GM23338 (cell line): Measurements from ENCODE around the gene SYNGR4. TPM values are rescaled to one million over a fixed set of nuclear protein-coding genes. Genes with fewer than 3 reads are reported as not detected.

Experiments used
- ATAC-seq: fragments of 200-7000 bp; cut with Tn5 transposase; 3 replicates; pipeline ENCODE4 v1.9.1; 2020
- DNase-seq: peaks from one replicate; pipeline ENCODE4 v3.0.0-alpha.2; 2015; ENCODE audit warnings: low spot score
- H2AFZ ChIP-seq: fragments of 200-600 bp; sonication (generic); 2 replicates; pipeline ENCODE4 v1.8.0; 2016; ENCODE audit warnings: antibody characterized with exemption, mild to moderate bottlenecking, moderate library complexity
- H3F3A ChIP-seq: fragments of 200-600 bp; sonication (generic); replicated peaks from 2 replicates; pipeline ENCODE4 v1.8.0; 2017; ENCODE audit warnings: antibody characterized with exemption, mixed run types, low read depth
- H3K27ac ChIP-seq: fragments of 200-600 bp; sonication (generic); 2 replicates; pipeline ENCODE4 v1.6.1; 2016; ENCODE audit warnings: low read depth
- H3K27me3 ChIP-seq: fragments of 200-600 bp; sonication (generic); 2 replicates; pipeline ENCODE4 v1.8.0; 2016; ENCODE audit warnings: mild to moderate bottlenecking, mixed run types, moderate library complexity; ENCODE audit not compliant: insufficient read depth
- H3K36me3 ChIP-seq: fragments of 200-600 bp; sonication (generic); 2 replicates; pipeline ENCODE4 v1.8.0; 2016; ENCODE audit warnings: mild to moderate bottlenecking; ENCODE audit not compliant: insufficient read depth
- H3K4me1 ChIP-seq: fragments of 200-600 bp; sonication (generic); 2 replicates; pipeline ENCODE4 v1.8.0; 2016; ENCODE audit warnings: mild to moderate bottlenecking, moderate library complexity; ENCODE audit not compliant: insufficient read depth
- H3K4me2 ChIP-seq: fragments of 200-600 bp; sonication (generic); 2 replicates; pipeline ENCODE4 v1.7.1; 2017; ENCODE audit warnings: mixed run types
- H3K4me3 ChIP-seq: fragments of 200-600 bp; sonication (generic); 2 replicates; pipeline ENCODE4 v1.6.1; 2016; ENCODE audit warnings: mixed run types
- H3K79me2 ChIP-seq: fragments of 200-600 bp; sonication (generic); replicated peaks from 2 replicates; pipeline ENCODE4 v1.8.0; 2017; ENCODE audit warnings: mild to moderate bottlenecking; ENCODE audit not compliant: insufficient read depth
- H3K9me2 ChIP-seq: fragments of 200-600 bp; sonication (generic); 2 replicates; pipeline ENCODE4 v1.8.0; 2017; ENCODE audit not compliant: insufficient read depth
- H4K20me1 ChIP-seq: fragments of 200-600 bp; sonication (generic); replicated peaks from 2 replicates; pipeline ENCODE4 v1.8.0; 2017; ENCODE audit warnings: mild to moderate bottlenecking; ENCODE audit not compliant: insufficient read depth
- H3K27ac Mint-ChIP-seq: 2 replicates; pipeline ENCODE4 v1.8.0; 2020; ENCODE audit warnings: inconsistent platforms, mild to moderate bottlenecking, moderate library complexity, mixed read lengths
- H3K27me3 Mint-ChIP-seq: 3 replicates; pipeline ENCODE4 v1.8.0; 2022; ENCODE audit warnings: low read depth, mild to moderate bottlenecking, moderate library complexity, mixed read lengths, inconsistent platforms; ENCODE audit not compliant: insufficient read depth, poor library complexity
- H3K36me3 Mint-ChIP-seq: 3 replicates; pipeline ENCODE4 v1.8.0; 2021; ENCODE audit warnings: low read depth, mild to moderate bottlenecking, inconsistent platforms, moderate library complexity, mixed read lengths
- H3K4me1 Mint-ChIP-seq: 3 replicates; pipeline ENCODE4 v1.8.0; 2020; ENCODE audit warnings: mild to moderate bottlenecking, inconsistent platforms, mixed read lengths
- H3K4me3 Mint-ChIP-seq: 3 replicates; pipeline ENCODE4 v1.8.0; 2021; ENCODE audit warnings: moderate library complexity, mild to moderate bottlenecking, inconsistent platforms, mixed read lengths
- H3K9me3 Mint-ChIP-seq: 3 replicates; pipeline ENCODE4 v1.8.0; 2020; ENCODE audit warnings: moderate library complexity, mild to moderate bottlenecking, inconsistent platforms, mixed read lengths
- CREB1 ChIP-seq: fragments of 250-450 bp; sonication (Bioruptor Pico); IDR thresholded peaks from 2 replicates; pipeline ENCODE4 v1.5.0; 2020; ENCODE audit warnings: low read depth, mild to moderate bottlenecking, moderate library complexity
- EZH2 ChIP-seq: fragments of 200-600 bp; sonication (generic); IDR thresholded peaks from one replicate; pipeline ENCODE4 v1.8.0; 2017; ENCODE audit warnings: antibody characterized with exemption, mild to moderate bottlenecking, low read depth; ENCODE audit not compliant: unreplicated experiment
- EZH2phosphoT487 ChIP-seq: fragments of 200-600 bp; sonication (generic); IDR thresholded peaks from one replicate; pipeline ENCODE4 v1.8.1; 2018; ENCODE audit warnings: antibody characterized with exemption; ENCODE audit not compliant: unreplicated experiment
- JUNB ChIP-seq: IDR thresholded peaks from one replicate; pipeline ENCODE4 v1.6.1; 2016; ENCODE audit warnings: antibody characterized with exemption; ENCODE audit not compliant: unreplicated experiment
- NANOG ChIP-seq: IDR thresholded peaks from 2 replicates; pipeline ENCODE4 v1.6.1; 2016; ENCODE audit warnings: antibody characterized with exemption, borderline replicate concordance
- POLR2AphosphoS5 ChIP-seq: IDR thresholded peaks from 2 replicates; pipeline ENCODE4 v1.6.1; 2016; ENCODE audit warnings: antibody characterized with exemption, low read depth
- REST ChIP-seq: IDR thresholded peaks from one replicate; pipeline ENCODE4 v1.6.1; 2018; ENCODE audit warnings: antibody characterized with exemption; ENCODE audit not compliant: unreplicated experiment
- STAT1 ChIP-seq: IDR thresholded peaks from one replicate; pipeline ENCODE4 v1.6.1; 2016; ENCODE audit warnings: antibody characterized with exemption; ENCODE audit not compliant: unreplicated experiment
- ZNF114 ChIP-seq: fragments of 250-450 bp; sonication (Bioruptor Pico); IDR thresholded peaks from 2 replicates; pipeline ENCODE4 v1.5.0; 2020; ENCODE audit warnings: mild to moderate bottlenecking, moderate library complexity
- ZNF331 ChIP-seq: fragments of 250-450 bp; sonication (Bioruptor Pico); IDR thresholded peaks from 2 replicates; pipeline ENCODE4 v1.5.0; 2020; ENCODE audit warnings: low read depth, mild to moderate bottlenecking, moderate library complexity
- polyA plus RNA-seq: library from polyadenylated mRNA; unstranded; fragments of >200 nt; fragmentation: Nextera tagmentation; extraction: Ambion mirVana; gene quantifications from 2 replicates; pipeline ENCODE4 v1.2.1, GENCODE V29; 2016
- total RNA-seq: library from RNA; depleted of rRNA; stranded (reverse); fragments of >200 nt; shearing (Covaris generic); gene quantifications from 2 replicates; pipeline ENCODE4 v1.2.3, GENCODE V29; 2014
- TF ChIP-seq, protein P1 (sequence below), 2 experiments: fragments of 200-600 bp in 1 of 2; sonication (generic) in 1 of 2; conservative IDR thresholded peaks; 2 replicates each; pipeline versions ENCODE4 v1.5.1 to v1.6.1; 2016 to 2017; ENCODE audit warnings: antibody characterized with exemption in 2 of 2, low read depth in 2 of 2, mild to moderate bottlenecking in 2 of 2, moderate library complexity in 1 of 2
- TF ChIP-seq, protein P2 (sequence below): fragments of 250-450 bp; sonication (Bioruptor Pico); IDR thresholded peaks from 2 replicates; pipeline ENCODE4 v1.5.0; 2020; ENCODE audit warnings: mild to moderate bottlenecking, moderate library complexity
- TF ChIP-seq, protein P3 (sequence below): IDR thresholded peaks from 2 replicates; pipeline ENCODE4 v1.6.1; 2016; ENCODE audit warnings: antibody characterized with exemption

SYNGR4 gene
- total and polyA plus RNA-seq, 2 experiments from 2014 or later, result not detected

DNA sequence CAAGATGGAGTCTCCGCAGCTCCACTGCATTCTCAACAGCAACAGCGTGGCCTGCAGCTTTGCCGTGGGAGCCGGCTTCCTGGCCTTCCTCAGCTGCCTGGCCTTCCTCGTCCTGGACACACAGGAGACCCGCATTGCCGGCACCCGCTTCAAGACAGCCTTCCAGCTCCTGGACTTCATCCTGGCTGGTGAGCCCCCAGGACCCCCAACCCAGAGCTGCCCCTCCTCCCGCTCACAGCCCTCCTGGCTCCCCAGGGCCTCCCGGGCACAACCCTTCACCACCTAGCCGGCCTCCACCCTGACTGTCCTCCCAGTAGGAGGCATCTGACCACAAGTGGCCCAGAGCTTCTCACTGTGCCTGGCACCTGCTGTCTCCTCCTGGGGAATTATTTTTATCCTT lies 9.4 kb downstream of the SYNGR4 start:
- H3K4me1 Mint-ChIP-seq, result peaks cover 2% of the 10 kb centered on the region; the same call in 1 of the 3 replicates

More for the DNA sequence above, 9.4 kb downstream of the SYNGR4 start:
- H3K4me1 ChIP-seq, result no peaks in the 10 kb centered on the region
- Mint-ChIP-seq H3K27me3 (peaks cover 16% of the 10 kb centered on the region), H3K27ac (no peak overlapping the region), H3K36me3 (no peaks in the 10 kb centered on the region), H3K4me3 (no peak overlapping the region), H3K9me3 (no peaks in the 10 kb centered on the region)
- DNase-seq (no peak), ATAC-seq (no peak)
- no peaks in the 10 kb centered on the region for H4K20me1 ChIP-seq
- H3K27me3 ChIP-seq, result no peaks in the 10 kb centered on the region
- no peak overlapping the region for H3K4me3 ChIP-seq
- no peaks in the 10 kb centered on the region for H3K36me3 ChIP-seq
- no peaks in the 10 kb centered on the region for H3F3A ChIP-seq
- TF ChIP-seq REST (no peak), ZNF331 (CRISPR knock-in tag) (no peak), CREB1 (CRISPR knock-in tag) (no peak), EZH2 (no peak), EZH2phosphoT487 (no peak), POLR2AphosphoS5 (no peak), JUNB (no peak), NANOG (no peak), STAT1 (no peak), ZNF114 (CRISPR knock-in tag) (no peak)
- TF ChIP-seq, protein P1, sequence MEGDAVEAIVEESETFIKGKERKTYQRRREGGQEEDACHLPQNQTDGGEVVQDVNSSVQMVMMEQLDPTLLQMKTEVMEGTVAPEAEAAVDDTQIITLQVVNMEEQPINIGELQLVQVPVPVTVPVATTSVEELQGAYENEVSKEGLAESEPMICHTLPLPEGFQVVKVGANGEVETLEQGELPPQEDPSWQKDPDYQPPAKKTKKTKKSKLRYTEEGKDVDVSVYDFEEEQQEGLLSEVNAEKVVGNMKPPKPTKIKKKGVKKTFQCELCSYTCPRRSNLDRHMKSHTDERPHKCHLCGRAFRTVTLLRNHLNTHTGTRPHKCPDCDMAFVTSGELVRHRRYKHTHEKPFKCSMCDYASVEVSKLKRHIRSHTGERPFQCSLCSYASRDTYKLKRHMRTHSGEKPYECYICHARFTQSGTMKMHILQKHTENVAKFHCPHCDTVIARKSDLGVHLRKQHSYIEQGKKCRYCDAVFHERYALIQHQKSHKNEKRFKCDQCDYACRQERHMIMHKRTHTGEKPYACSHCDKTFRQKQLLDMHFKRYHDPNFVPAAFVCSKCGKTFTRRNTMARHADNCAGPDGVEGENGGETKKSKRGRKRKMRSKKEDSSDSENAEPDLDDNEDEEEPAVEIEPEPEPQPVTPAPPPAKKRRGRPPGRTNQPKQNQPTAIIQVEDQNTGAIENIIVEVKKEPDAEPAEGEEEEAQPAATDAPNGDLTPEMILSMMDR (conservative IDR thresholded peaks at IDR 0.05; ENCODE audit: low read depth in 2 of 2), result no peak
- TF ChIP-seq, protein P2, sequence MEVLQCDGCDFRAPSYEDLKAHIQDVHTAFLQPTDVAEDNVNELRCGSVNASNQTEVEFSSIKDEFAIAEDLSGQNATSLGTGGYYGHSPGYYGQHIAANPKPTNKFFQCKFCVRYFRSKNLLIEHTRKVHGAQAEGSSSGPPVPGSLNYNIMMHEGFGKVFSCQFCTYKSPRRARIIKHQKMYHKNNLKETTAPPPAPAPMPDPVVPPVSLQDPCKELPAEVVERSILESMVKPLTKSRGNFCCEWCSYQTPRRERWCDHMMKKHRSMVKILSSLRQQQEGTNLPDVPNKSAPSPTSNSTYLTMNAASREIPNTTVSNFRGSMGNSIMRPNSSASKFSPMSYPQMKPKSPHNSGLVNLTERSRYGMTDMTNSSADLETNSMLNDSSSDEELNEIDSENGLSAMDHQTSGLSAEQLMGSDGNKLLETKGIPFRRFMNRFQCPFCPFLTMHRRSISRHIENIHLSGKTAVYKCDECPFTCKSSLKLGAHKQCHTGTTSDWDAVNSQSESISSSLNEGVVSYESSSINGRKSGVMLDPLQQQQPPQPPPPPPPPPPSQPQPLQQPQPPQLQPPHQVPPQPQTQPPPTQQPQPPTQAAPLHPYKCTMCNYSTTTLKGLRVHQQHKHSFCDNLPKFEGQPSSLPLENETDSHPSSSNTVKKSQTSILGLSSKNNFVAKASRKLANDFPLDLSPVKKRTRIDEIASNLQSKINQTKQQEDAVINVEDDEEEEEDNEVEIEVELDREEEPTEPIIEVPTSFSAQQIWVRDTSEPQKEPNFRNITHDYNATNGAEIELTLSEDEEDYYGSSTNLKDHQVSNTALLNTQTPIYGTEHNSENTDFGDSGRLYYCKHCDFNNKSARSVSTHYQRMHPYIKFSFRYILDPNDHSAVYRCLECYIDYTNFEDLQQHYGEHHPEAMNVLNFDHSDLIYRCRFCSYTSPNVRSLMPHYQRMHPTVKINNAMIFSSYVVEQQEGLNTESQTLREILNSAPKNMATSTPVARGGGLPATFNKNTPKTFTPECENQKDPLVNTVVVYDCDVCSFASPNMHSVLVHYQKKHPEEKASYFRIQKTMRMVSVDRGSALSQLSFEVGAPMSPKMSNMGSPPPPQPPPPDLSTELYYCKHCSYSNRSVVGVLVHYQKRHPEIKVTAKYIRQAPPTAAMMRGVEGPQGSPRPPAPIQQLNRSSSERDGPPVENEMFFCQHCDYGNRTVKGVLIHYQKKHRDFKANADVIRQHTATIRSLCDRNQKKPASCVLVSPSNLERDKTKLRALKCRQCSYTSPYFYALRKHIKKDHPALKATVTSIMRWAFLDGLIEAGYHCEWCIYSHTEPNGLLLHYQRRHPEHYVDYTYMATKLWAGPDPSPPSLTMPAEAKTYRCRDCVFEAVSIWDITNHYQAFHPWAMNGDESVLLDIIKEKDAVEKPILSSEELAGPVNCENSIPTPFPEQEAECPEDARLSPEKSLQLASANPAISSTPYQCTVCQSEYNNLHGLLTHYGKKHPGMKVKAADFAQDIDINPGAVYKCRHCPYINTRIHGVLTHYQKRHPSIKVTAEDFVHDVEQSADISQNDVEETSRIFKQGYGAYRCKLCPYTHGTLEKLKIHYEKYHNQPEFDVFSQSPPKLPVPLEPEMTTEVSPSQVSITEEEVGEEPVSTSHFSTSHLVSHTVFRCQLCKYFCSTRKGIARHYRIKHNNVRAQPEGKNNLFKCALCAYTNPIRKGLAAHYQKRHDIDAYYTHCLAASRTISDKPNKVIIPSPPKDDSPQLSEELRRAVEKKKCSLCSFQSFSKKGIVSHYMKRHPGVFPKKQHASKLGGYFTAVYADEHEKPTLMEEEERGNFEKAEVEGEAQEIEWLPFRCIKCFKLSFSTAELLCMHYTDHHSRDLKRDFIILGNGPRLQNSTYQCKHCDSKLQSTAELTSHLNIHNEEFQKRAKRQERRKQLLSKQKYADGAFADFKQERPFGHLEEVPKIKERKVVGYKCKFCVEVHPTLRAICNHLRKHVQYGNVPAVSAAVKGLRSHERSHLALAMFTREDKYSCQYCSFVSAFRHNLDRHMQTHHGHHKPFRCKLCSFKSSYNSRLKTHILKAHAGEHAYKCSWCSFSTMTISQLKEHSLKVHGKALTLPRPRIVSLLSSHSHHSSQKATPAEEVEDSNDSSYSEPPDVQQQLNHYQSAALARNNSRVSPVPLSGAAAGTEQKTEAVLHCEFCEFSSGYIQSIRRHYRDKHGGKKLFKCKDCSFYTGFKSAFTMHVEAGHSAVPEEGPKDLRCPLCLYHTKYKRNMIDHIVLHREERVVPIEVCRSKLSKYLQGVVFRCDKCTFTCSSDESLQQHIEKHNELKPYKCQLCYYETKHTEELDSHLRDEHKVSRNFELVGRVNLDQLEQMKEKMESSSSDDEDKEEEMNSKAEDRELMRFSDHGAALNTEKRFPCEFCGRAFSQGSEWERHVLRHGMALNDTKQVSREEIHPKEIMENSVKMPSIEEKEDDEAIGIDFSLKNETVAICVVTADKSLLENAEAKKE, result no peak
- TF ChIP-seq, protein P3, sequence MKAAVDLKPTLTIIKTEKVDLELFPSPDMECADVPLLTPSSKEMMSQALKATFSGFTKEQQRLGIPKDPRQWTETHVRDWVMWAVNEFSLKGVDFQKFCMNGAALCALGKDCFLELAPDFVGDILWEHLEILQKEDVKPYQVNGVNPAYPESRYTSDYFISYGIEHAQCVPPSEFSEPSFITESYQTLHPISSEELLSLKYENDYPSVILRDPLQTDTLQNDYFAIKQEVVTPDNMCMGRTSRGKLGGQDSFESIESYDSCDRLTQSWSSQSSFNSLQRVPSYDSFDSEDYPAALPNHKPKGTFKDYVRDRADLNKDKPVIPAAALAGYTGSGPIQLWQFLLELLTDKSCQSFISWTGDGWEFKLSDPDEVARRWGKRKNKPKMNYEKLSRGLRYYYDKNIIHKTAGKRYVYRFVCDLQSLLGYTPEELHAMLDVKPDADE, result no peak
- no peaks in the 10 kb centered on the region for H3K9me2 ChIP-seq
- no peaks in the 10 kb centered on the region for H3K79me2 ChIP-seq
- H2AFZ ChIP-seq, result no peak overlapping the region
- no peak overlapping the region for H3K27ac ChIP-seq
- no peak overlapping the region for H3K4me2 ChIP-seq
